ENCODE results near the gene CD27. TPM values are rescaled to one million over a fixed set of nuclear protein-coding genes. Genes with fewer than 3 reads are reported as not detected.
A peak's percentile ranks its signal among the peaks of the same experiment; 100 is the strongest.
"Not testable (repeated sequence)": the region's sequence is repeated elsewhere in the genome, so short reads cannot be mapped to it uniquely, and the experiment has no call there.

CD27 gene
- total RNA-seq, 1 donor from 2014 or later = not detected

- H3K4me3 Mint-ChIP-seq (ENCODE audit: unreplicated experiment) = no peak overlapping the region
- peak overlapping the region; percentile 16 for H3K27ac Mint-ChIP-seq (ENCODE audit: unreplicated experiment)
- H3K9me3 Mint-ChIP-seq (ENCODE audit: unreplicated experiment) = peaks cover 2% of the 10 kb centered on the region
- H3K36me3 Mint-ChIP-seq (ENCODE audit: unreplicated experiment) = no peaks in the 10 kb centered on the region
- DNase-seq = no peak
- H3K27me3 Mint-ChIP-seq (ENCODE audit: unreplicated experiment) = peaks cover 3% of the 10 kb centered on the region
- H3K4me1 Mint-ChIP-seq (ENCODE audit: low read depth, unreplicated experiment) = peaks cover 3% of the 10 kb centered on the region
- TF ChIP-seq CTCF (IDR thresholded peaks at IDR 0.05; ENCODE audit: partially characterized antibody, unreplicated experiment) = no peak
Measured at GRCh38 chr12:6488240-6488639, 43.5 kb downstream of the CD27 start.

GRCh38 chr12:6489449-6489848, 44.7 kb downstream of the CD27 start:
- peaks cover 3% of the 10 kb centered on the region for H3K9me3 Mint-ChIP-seq (ENCODE audit: unreplicated experiment)
- peaks cover 5% of the 10 kb centered on the region for H3K27me3 Mint-ChIP-seq (ENCODE audit: unreplicated experiment)
- no peak for TF ChIP-seq CTCF (IDR thresholded peaks at IDR 0.05; ENCODE audit: partially characterized antibody, unreplicated experiment)
- H3K27ac Mint-ChIP-seq (ENCODE audit: unreplicated experiment) = no peak overlapping the region
- H3K4me1 Mint-ChIP-seq (ENCODE audit: low read depth, unreplicated experiment) = peaks cover 4% of the 10 kb centered on the region
- H3K36me3 Mint-ChIP-seq (ENCODE audit: unreplicated experiment) = no peaks in the 10 kb centered on the region
- H3K4me3 Mint-ChIP-seq (ENCODE audit: unreplicated experiment) = no peak overlapping the region
- DNase-seq = no peak

GRCh38 chr12:6490673-6491072, 45.9 kb downstream of the CD27 start:
- H3K36me3 Mint-ChIP-seq (ENCODE audit: unreplicated experiment); DNase-seq; H3K9me3 Mint-ChIP-seq (ENCODE audit: unreplicated experiment); H3K27ac Mint-ChIP-seq (ENCODE audit: unreplicated experiment); H3K27me3 Mint-ChIP-seq (ENCODE audit: unreplicated experiment); H3K4me3 Mint-ChIP-seq (ENCODE audit: unreplicated experiment): not testable (repeated sequence)
- H3K4me1 Mint-ChIP-seq (ENCODE audit: low read depth, unreplicated experiment) = peaks cover 13% of the 10 kb centered on the region

GRCh38 chr12:6492838-6493496, 48.2 kb downstream of the CD27 start, which contains the start of gene MRPL51:
TSS of gene MRPL51 (minus strand) at chr12:6493262. CDS start at chr12:6493136, 126 bp downstream.
- no peak for TF ChIP-seq CTCF (IDR thresholded peaks at IDR 0.05; ENCODE audit: partially characterized antibody, unreplicated experiment)
- Mint-ChIP-seq H3K9me3 (ENCODE audit: unreplicated experiment) (peaks cover 3% of the 10 kb centered on the region), H3K36me3 (ENCODE audit: unreplicated experiment) (no peaks in the 10 kb centered on the region), H3K4me3 (ENCODE audit: unreplicated experiment) (peak within 1 kb of the TSS; percentile 98), H3K27ac (ENCODE audit: unreplicated experiment) (peak within 1 kb of the TSS; percentile 95), H3K4me1 (ENCODE audit: low read depth, unreplicated experiment) (peaks cover 13% of the 10 kb centered on the region), H3K27me3 (ENCODE audit: unreplicated experiment) (peaks cover 5% of the 10 kb centered on the region)
- peak; percentile 98 for DNase-seq

GRCh38 chr12:6493497-6494257, 48.9 kb downstream of the CD27 start, which contains the start of gene NCAPD2:
TSS of gene NCAPD2 (plus strand) at chr12:6494102. CDS start at chr12:6495099, 997 bp downstream.
- peaks cover 13% of the 10 kb centered on the region for H3K4me1 Mint-ChIP-seq (ENCODE audit: low read depth, unreplicated experiment)
- DNase-seq = peak; percentile 94
- H3K36me3 Mint-ChIP-seq (ENCODE audit: unreplicated experiment) = no peaks in the 10 kb centered on the region
- H3K27me3 Mint-ChIP-seq (ENCODE audit: unreplicated experiment) = peaks cover 5% of the 10 kb centered on the region
- TF ChIP-seq CTCF (IDR thresholded peaks at IDR 0.05; ENCODE audit: partially characterized antibody, unreplicated experiment) = peak; percentile 42
- H3K4me3 Mint-ChIP-seq (ENCODE audit: unreplicated experiment) = peak within 1 kb of the TSS; percentile 98
- H3K27ac Mint-ChIP-seq (ENCODE audit: unreplicated experiment) = peak within 1 kb of the TSS; percentile 95
- H3K9me3 Mint-ChIP-seq (ENCODE audit: unreplicated experiment) = peaks cover 3% of the 10 kb centered on the region
